RWPE2 (cell line): ENCODE measurements around the gene NRF1.

Source experiments
- ATAC-seq: fragments of 200-7000 bp; cut with Tn5 transposase; 3 replicates; pipeline ENCODE4 v1.9.1; 2021; ENCODE audit warnings: low read depth
- DNase-seq: peaks from one replicate; pipeline ENCODE4 v3.0.0-alpha.2; 2020; ENCODE audit warnings: low spot score
- H3K27ac ChIP-seq: fragments of 450-650 bp; 2 replicates; pipeline ENCODE4 v1.5.1; 2017; ENCODE audit warnings: mild to moderate bottlenecking; ENCODE audit not compliant: poor library complexity, severe bottlenecking
- H3K27me3 ChIP-seq: fragments of 250-450 bp; sonication (Bioruptor Pico); 2 replicates; pipeline ENCODE4 v1.5.1; 2021; ENCODE audit warnings: mild to moderate bottlenecking, moderate library complexity; ENCODE audit not compliant: insufficient read depth, poor library complexity, severe bottlenecking
- H3K36me3 ChIP-seq: fragments of 250-450 bp; sonication (Bioruptor Pico); 2 replicates; pipeline ENCODE4 v1.5.1; 2020; ENCODE audit warnings: low read depth, mild to moderate bottlenecking, moderate library complexity
- H3K4me1 ChIP-seq: fragments of 250-450 bp; sonication (Bioruptor Pico); 2 replicates; pipeline ENCODE4 v1.5.1; 2021; ENCODE audit warnings: mild to moderate bottlenecking, moderate library complexity; ENCODE audit not compliant: insufficient read depth, poor library complexity, severe bottlenecking
- H3K4me3 ChIP-seq: fragments of 250-450 bp; sonication (Bioruptor Pico); 2 replicates; pipeline ENCODE4 v1.5.1; 2021; ENCODE audit warnings: mild to moderate bottlenecking, moderate library complexity; ENCODE audit not compliant: severe bottlenecking
- H3K9me3 ChIP-seq: fragments of 250-450 bp; sonication (Bioruptor Pico); 2 replicates; pipeline ENCODE4 v1.5.1; 2021; ENCODE audit warnings: mild to moderate bottlenecking, moderate library complexity; ENCODE audit not compliant: severe bottlenecking
- TF ChIP-seq, protein P1 (sequence below): fragments of 450-650 bp; IDR thresholded peaks from one replicate; pipeline ENCODE4 v1.5.1; 2017; ENCODE audit warnings: mild to moderate bottlenecking, moderate library complexity; ENCODE audit not compliant: poor library complexity, severe bottlenecking

Gene NRF1

DNA sequence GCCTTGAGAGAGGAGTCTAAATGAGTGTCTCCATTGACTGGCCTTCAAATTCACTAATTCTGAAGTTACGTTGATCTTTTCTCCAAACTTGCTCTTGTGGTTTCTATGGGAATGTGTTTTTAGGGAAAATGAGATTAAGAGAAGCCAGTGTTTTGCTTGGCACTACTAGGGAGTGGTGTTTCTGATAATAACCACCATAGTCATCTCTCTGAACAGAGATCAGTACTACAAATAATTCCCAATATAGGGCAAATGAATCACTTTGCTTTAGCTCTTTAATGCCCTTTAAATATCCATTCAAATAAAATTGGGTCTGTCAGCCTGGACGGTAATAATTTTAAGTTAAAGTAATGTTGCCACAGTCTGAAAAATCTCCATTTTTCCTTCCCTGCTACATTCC, 90.8 kb downstream of the NRF1 start:
- TF ChIP-seq, protein P1, sequence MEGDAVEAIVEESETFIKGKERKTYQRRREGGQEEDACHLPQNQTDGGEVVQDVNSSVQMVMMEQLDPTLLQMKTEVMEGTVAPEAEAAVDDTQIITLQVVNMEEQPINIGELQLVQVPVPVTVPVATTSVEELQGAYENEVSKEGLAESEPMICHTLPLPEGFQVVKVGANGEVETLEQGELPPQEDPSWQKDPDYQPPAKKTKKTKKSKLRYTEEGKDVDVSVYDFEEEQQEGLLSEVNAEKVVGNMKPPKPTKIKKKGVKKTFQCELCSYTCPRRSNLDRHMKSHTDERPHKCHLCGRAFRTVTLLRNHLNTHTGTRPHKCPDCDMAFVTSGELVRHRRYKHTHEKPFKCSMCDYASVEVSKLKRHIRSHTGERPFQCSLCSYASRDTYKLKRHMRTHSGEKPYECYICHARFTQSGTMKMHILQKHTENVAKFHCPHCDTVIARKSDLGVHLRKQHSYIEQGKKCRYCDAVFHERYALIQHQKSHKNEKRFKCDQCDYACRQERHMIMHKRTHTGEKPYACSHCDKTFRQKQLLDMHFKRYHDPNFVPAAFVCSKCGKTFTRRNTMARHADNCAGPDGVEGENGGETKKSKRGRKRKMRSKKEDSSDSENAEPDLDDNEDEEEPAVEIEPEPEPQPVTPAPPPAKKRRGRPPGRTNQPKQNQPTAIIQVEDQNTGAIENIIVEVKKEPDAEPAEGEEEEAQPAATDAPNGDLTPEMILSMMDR, result no peak
- Histone ChIP-seq H3K9me3 (no peaks in the 10 kb centered on the region), H3K4me1 (peaks cover 11% of the 10 kb centered on the region), H3K27me3 (no peaks in the 10 kb centered on the region), H3K27ac (no peak overlapping the region), H3K36me3 (peaks cover 7% of the 10 kb centered on the region; the same call in 1 of the 2 replicates), H3K4me3 (no peak overlapping the region)
- no peak for DNase-seq
- no peak for ATAC-seq

GRCh38 chr7:129702761-129703338, 91.3 kb downstream of the NRF1 start:
- ATAC-seq (no peak), DNase-seq (no peak)
- H3K27me3 ChIP-seq, result no peaks in the 10 kb centered on the region
- H3K36me3 ChIP-seq, result peaks cover 7% of the 10 kb centered on the region; the same call in 1 of the 2 replicates
- TF ChIP-seq, protein P1, result no peak
- no peak overlapping the region for H3K27ac ChIP-seq
- H3K4me1 ChIP-seq, result peaks cover 11% of the 10 kb centered on the region
- H3K9me3 ChIP-seq, result no peaks in the 10 kb centered on the region
- no peak overlapping the region for H3K4me3 ChIP-seq

DNA sequence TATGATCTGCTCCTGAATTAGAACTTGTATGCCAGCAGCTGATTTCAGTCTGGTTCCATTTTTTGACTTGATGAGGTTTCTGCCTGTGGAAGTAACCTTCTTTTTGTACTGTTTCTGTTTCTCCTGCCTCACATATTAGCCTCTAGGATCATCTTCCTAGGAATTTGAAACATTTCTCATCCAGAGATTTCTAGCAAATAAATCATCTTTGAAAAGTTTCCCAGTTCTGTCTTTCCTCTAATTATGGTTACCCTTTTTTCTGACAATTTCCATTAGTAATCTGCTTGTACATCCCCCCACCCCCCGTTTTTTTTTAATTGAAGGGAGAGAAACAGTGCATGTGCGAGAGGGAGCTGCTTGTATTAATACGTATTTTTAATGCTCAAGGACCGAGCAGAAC, 92.2 kb downstream of the NRF1 start:
- ATAC-seq, result no peak
- Histone ChIP-seq H3K4me1 (peaks cover 8% of the 10 kb centered on the region), H3K27me3 (no peaks in the 10 kb centered on the region)

GRCh38 chr7:129707910-129708499, 96.5 kb downstream of the NRF1 start:
- TF ChIP-seq, protein P1, result no peak
- H3K27ac ChIP-seq, result no peak overlapping the region
- no peak overlapping the region for H3K4me3 ChIP-seq
- H3K27me3 ChIP-seq, result no peaks in the 10 kb centered on the region
- DNase-seq (no peak), ATAC-seq (no peak)
- no peaks in the 10 kb centered on the region for H3K9me3 ChIP-seq
- H3K4me1 ChIP-seq, result no peaks in the 10 kb centered on the region
- peaks cover 38% of the 10 kb centered on the region for H3K36me3 ChIP-seq

More for the DNA sequence above, 92.2 kb downstream of the NRF1 start:
- no peak overlapping the region for H3K27ac ChIP-seq
- TF ChIP-seq, protein P1, result no peak
- no peak overlapping the region for H3K4me3 ChIP-seq
- H3K36me3 ChIP-seq, result peaks cover 12% of the 10 kb centered on the region
- no peaks in the 10 kb centered on the region for H3K9me3 ChIP-seq
- no peak for DNase-seq

DNA sequence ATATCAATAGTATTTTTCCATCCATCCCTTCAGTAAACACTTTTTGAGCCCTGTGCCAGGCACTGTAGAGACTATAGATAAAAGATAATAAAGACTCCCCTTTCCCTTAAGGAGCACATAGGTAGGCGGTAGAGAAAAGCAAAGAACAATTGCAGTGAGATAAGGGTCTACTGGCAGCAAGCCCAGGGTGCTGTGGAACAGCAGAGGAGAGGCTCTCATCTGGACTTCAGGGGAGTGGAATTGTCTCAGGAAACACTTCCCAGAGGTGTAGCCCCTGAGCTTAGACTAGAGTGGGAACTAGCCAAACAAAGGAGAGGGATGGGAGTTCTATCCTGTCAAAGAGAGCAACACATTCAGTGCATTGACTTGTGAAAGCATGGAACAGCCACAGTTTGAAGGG, 102.0 kb downstream of the NRF1 start:
- TF ChIP-seq, protein P1, result no peak
- no peaks in the 10 kb centered on the region for H3K9me3 ChIP-seq
- no peak for ATAC-seq
- no peak overlapping the region for H3K27ac ChIP-seq
- no peaks in the 10 kb centered on the region for H3K27me3 ChIP-seq
- no peaks in the 10 kb centered on the region for H3K4me1 ChIP-seq
- H3K36me3 ChIP-seq, result peaks cover 46% of the 10 kb centered on the region
- DNase-seq, result no peak
- H3K4me3 ChIP-seq, result no peak overlapping the region
